Stimulated activated CD4-positive, alpha-beta T cell treated with anti-CD3 and anti-CD28 coated beads, TNF-alpha, amount 100 ng/mL, for 24 hours (primary cell): ENCODE measurements around the gene PLTP.
A peak's percentile ranks its signal among the peaks of the same experiment; 100 is the strongest.
"Not testable (repeated sequence)": the region's sequence is repeated elsewhere in the genome, so short reads cannot be mapped to it uniquely, and the experiment has no call there.

ENCODE experiments used
- DNase-seq, 3 experiments: peaks; one replicate each; pipeline ENCODE4 v3.0.0-alpha.2; 2020; ENCODE audit warnings: low read depth in 3 of 3

PLTP gene

GRCh38 chr20:45874104-45874481, 37.9 kb downstream of the PLTP start:
- DNase-seq, result not testable (repeated sequence)

- DNase-seq, result no peak
These were observed 38.4 kb downstream of the PLTP start for GRCh38 chr20:45873409-45874103.

DNA sequence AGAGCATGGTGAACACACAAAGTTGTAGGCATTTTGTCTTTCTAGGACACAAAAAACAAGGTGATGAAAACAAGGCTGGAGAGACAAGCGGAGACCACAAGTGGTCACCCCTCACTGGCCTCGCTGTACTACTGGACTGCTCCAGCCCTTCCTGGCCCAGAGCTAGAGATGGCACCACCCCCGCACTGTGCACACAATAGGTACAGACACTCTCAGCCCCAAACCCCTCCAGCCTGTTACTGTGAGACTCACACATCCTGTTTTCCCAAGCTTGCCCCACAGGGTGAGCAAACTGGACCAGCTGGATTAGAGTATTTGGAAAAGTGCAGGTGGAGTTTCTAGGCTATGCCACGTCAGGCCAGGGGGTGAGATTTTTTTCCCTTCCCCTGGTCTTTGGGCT, 39.3 kb downstream of the PLTP start:
- DNase-seq, result no peak

DNA sequence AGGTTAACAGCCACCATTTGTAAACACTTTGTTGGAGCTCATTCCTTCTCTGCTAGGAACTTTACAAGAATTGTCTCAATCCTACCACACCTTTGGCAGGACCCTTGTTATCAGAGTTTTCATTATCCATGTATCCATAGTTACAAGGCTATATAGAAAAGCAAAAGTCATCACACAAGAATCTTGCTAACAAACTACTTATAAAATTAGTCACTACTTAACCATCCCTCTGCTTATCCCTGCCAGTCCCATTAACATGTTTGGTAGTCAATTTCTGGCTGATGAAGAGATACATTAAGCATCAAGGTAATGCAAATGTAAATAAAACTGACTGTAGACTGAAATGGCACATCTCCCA, 44.2 kb downstream of the PLTP start:
- no peak for DNase-seq

DNA sequence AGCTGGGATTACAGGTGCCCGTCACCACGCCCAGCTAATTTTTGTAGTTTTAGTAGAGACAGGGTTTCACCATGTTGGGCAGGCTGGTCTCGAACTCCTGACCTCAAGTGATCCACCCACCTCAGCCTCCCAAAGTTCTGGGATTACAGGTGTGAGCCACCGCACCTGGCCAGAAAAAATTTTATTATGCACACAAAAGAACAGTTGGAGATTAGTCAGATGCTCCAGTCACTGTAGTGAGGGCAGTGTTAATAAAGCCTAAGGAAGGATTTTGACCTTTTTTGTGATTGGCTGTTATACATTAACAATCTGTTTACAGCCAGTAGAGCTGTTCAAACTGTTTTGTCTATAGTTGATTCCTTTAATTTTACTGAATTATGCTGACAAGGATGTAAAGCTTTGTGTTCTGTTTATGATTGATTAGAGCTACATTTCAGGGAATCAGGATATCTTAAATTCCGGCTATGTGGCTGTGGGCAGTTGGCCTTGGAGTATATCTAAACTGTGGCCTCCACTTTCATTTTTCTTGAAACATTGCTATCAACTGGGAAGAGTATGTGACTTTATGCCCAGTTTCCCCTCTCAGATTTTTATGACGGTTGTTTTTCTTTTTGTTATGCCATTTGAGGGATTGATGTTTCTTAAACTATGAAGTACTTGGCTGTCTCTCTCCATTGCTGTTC, 44.7 kb downstream of the PLTP start:
- DNase-seq, result no peak

DNA sequence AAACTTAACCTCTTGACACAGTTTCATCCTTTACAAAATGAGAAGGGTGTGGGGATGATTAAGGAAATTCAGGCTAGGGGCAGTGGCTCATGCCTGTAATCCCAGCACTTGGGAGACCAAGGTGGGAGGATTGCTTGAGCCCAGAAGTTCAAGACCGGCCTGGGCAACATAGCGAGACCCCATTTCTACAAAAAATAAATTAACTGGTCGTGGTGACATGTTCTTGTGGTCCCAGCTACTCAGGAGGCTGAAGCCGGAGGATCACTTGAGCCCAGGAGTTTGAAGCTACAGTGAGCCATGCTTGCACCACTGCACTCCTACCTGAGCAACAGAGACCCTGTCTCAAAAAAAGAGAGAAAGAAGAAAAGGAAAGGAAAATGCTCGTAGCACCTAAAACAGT, 45.5 kb downstream of the PLTP start:
- no peak for DNase-seq

DNA sequence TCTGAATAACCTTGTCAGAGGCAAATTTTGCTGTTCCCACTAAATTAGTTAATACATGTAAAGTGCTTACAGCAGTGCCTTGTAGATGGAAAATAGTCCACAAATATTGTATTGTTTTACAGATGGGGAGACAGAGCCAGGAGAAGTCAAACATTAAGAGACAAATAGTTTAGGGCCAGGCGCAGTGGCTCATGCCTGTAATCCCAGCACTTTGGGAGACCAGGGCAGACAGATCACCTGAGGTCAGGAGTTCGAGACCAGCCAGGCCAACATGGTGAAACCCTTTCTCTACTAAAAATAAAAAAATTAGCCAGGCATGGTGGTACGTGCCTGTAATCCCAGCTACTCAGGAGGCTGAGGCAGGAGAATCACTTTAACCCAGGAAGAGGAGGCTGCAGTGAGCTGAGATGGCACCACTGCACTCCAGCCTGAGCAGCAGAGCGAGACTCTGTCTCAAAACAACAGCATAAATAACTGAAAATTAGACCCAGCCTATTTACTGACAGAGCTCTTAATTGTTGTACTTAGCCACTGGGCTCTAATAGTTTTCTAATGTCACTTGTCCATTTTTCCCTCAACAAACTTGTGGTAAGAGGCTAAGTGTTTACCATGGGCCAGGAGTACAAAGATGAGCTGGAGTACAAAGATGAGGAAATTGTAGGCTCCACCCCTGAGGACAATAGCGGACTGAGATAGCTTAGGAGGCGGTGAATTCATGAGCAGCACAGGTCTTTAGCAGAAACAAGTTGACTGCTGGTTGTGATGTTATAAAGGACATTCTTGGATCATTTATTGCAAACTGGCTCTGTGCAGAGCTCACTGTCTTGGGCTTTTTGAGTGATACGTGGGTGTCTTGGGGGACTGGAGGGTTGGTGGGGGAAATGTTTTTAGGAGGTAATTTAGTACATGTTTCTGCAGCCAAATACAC, 48.1 kb downstream of the PLTP start:
- no peak for DNase-seq

- DNase-seq, result no peak
These were observed 50.5 kb downstream of the PLTP start for GRCh38 chr20:45861221-45862075.

DNA sequence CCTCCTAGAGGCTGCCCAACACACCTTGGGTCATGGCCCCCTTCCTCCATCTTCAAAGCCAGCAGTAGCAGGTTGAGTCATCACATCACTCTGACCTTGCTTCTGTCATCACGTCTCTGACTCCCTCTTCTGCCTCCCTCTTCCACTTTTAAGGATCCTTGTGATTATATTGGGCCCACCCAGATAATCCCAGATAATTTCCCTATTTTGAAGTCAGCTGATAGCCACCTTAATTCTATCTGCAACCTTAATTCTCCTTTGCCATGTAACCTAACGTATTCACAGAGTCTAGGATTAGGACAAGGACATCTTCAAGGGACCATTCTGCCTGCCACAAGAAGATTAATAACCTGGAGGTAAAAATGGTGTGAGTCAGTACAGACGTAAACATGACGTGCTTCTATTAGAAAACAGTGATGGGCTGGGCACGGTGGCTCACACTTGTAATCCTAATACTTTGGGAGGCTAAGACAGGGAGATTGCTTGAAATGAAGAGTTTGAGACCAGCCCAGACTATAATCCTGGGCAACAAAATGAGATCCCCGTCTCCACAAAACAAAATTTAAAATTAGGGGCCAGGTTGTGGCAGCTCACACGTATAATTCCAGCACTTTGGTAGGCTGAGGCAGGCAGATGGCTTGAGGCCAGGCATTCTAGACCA, 51.3 kb downstream of the PLTP start:
- DNase-seq, result no peak

GRCh38 chr20:45859916-45860315, 52.0 kb downstream of the PLTP start:
- no peak for DNase-seq

DNA sequence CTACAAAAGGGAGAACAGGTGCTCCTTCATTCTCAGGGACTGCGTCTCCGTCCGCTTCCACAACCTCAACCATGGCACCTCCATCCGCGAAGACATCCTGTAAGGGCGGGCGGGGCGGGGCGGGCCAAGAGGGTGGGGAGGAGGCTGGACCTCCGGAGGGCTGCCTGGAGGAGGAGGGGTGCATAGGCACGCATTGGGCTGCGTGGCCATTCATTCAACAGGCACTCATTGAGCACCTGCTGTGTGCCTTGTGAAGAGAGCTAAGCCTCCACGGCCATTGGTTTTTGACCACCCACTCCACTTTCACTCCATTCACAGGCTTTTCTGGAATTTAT, 54.1 kb downstream of the PLTP start:
- DNase-seq, result peak in 1 of 3 experiments; percentile 42

DNA sequence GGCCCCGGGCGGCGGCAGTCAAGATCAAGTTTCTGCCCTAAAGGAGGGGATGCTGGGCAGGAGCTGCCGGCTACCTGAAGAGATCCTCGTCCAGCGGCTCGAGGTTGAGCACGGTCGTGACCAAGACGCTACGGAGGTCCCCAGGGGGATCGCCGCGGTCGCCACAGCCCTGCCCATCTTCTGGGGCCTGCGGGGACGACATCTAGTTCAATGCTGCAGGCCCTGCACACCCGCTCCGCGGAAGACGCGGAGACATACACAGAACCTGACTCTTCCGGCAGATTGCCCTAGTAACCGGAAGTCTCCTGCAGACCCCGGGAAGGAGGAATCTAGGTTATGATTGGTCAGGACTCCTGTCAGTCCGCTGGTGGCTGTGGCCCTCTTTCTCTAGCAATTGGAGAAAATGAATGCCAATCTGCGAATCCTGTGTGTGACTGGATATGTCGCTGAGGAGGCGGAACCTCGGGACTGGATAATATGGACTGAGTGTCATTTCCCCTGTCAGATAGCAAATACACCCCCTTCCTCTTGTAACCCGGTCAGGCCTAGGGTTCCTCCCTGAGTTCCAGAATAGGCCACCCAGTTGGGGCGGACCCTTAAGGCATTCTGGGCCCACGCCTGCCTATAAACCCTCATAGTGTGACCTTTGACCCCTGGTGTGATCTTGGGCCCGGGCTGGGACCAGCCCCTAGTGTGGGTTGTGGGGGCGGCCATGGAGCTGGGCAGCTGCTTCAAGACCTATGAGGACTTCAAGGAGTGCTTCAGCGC, 54.7 kb downstream of the PLTP start, which contains the start of the genes ACOT8 and ZSWIM3:
Gene ACOT8, minus strand, starts transcription at position 279 of the 768 bp plus-strand sequence. Its CDS starts 77 bp downstream, at position 202.
Gene ZSWIM3, plus strand, starts transcription at position 501 of the 768 bp plus-strand sequence. Its CDS starts 212 bp downstream, at position 713.
- peak; percentile 85 to 97 (median 86) for DNase-seq

- no peak for DNase-seq
These were observed 58.5 kb downstream of the PLTP start for GRCh38 chr20:45853484-45853883.

DNA sequence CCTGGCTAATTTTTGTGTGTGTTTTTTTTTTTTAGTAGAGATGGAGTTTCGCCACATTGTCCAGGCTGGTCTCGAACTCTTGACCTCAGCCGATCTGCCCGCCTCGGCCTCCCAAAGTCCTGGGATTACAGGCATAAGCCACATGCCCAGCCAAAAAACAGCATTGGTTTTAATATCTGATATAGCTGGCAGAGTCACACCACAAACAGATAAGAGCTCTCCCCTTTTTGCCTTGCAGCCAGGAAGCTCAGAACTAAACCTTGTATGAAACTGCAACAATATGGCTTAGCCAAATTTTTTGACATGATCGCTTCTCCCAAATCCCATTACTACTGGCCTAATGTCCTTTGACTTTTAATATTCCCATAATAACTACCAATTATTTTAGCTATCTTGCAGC, 59.6 kb downstream of the PLTP start:
- DNase-seq, result no peak

DNA sequence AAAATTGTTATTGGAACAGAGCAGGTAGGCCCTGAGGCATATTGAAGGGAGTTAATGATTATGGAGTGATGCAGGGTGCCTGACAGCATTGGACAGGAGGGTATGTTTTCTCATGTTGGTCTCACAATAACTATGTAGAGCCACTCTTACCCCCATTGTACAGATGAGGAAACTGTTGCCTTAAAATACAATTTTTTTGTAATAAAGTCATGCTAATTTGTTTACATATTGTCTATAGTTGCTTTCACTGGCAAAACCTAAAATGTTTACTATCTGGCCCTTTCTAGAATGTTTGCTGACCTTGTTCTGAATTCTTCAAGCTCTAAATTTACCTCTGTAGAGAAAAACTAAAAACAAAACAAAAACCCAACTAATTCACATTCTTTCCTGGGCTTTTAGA, 60.5 kb downstream of the PLTP start:
- DNase-seq, result no peak

- DNase-seq, result no peak
These were observed 61.0 kb downstream of the PLTP start for GRCh38 chr20:45850926-45851325.

GRCh38 chr20:45850238-45850637, 61.7 kb downstream of the PLTP start:
- DNase-seq, result no peak

DNA sequence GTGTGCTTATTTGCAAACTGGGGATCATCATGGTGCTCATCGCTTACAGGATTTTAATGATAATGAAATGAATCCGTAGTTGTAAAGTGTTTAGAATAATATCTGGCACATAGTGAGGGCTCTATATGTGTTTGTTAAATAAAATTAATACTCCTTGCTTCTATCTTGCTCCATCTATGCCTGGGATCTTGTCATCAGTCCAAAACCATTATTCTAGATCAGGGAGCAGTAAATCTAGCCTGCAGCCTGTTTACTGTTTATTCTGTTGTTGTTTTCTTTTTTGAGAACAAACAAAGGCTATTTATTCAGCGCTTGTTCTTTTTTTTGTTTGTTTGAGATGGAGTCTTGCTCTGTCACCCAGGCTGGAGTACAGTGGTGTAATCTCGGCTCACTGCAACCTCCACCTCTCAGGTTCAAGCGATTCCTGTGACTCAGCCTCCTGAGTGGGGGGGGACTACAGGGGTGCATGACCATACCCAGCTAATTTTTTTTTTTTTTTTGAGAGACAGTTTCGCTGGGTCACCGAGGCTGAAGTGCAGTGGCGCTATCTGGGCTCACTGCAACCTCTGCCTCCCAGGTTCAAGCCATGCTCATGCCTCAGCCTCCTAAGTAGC, 62.9 kb downstream of the PLTP start:
- DNase-seq, result no peak
